Measurements from ENCODE around the gene TAB3.

- TF ChIP-seq TAF1 (IDR thresholded peaks at IDR 0.05; ENCODE audit: borderline replicate concordance, insufficient read depth, low read length) (no peak), REST (IDR thresholded peaks at IDR 0.05; ENCODE audit: insufficient read depth in 1 of 2, low read depth in 2 of 2, low read length in 2 of 2) (no peak), POLR2AphosphoS5 (IDR thresholded peaks at IDR 0.05; ENCODE audit: low read depth, low read length) (no peak), SIN3A (IDR thresholded peaks at IDR 0.05; ENCODE audit: borderline replicate concordance, insufficient read depth, low read length) (no peak), FOXP2 (optimal IDR thresholded peaks at IDR 0.05; ENCODE audit: borderline replicate concordance, extremely low read depth, extremely low read length, insufficient read depth) (no peak)
Observed at GRCh38 chrX:30831082-30831481, 58.0 kb downstream of the TAB3 start.
